ENCODE results near the gene CHRM5.

GRCh38 chr15:34012461-34013028 is 44.2 kb downstream of the CHRM5 start:
- TF ChIP-seq CTCF (IDR thresholded peaks at IDR 0.05), result no peak
- no peak for TF ChIP-seq EZH2 (IDR thresholded peaks at IDR 0.05; ENCODE audit: borderline replicate concordance, insufficient read depth, low read depth, low read length, poor library complexity, severe bottlenecking)

All from B cell (primary cell).